ENCODE measurements around the gene IGSF9. TPM values are rescaled to one million over a fixed set of nuclear protein-coding genes. Genes with fewer than 3 reads are reported as not detected.

IGSF9 gene
- polyA plus RNA-seq, 1 donor from 2014 or later = 11.8 TPM

GRCh38 chr1:159959451-159959850, 14.0 kb upstream of the IGSF9 start:
- Histone ChIP-seq H3K27me3 (ENCODE audit: insufficient read depth, low read depth, low read length) (no peaks in the 10 kb centered on the region), H3K36me3 (ENCODE audit: insufficient read depth, low read length) (no peaks in the 10 kb centered on the region), H3F3A (ENCODE audit: insufficient read depth, low read length, poor library complexity, severe bottlenecking) (no peaks in the 10 kb centered on the region), H2AFZ (ENCODE audit: low read depth, low read length) (no peak overlapping the region), H3K27ac (ENCODE audit: low read length) (no peak overlapping the region), H3K4me2 (ENCODE audit: low read length) (no peak overlapping the region), H3K4me3 (ENCODE audit: low read length) (no peak overlapping the region), H3K79me2 (replicated peaks; ENCODE audit: insufficient read depth, low read length) (no peaks in the 10 kb centered on the region), H3K9me2 (ENCODE audit: insufficient read depth, low read length) (no peaks in the 10 kb centered on the region), H4K20me1 (ENCODE audit: insufficient read depth) (no peaks in the 10 kb centered on the region), H3K9me3 (ENCODE audit: low read length) (no peaks in the 10 kb centered on the region), H3K9ac (ENCODE audit: low read length) (no peak overlapping the region)
- TF ChIP-seq POLR2AphosphoS5 (IDR thresholded peaks at IDR 0.05) (no peak), SMC3 (conservative IDR thresholded peaks at IDR 0.05; ENCODE audit: poor library complexity) (no peak), EP300 (conservative IDR thresholded peaks at IDR 0.05; ENCODE audit: poor library complexity, severe bottlenecking) (no peak), CTCF (IDR thresholded peaks at IDR 0.05; ENCODE audit: poor library complexity, severe bottlenecking) (no peak)

- no peak overlapping the region for H3K9ac ChIP-seq (ENCODE audit: low read length)
- no peaks in the 10 kb centered on the region for H4K20me1 ChIP-seq (ENCODE audit: insufficient read depth)
- H3F3A ChIP-seq (ENCODE audit: insufficient read depth, low read length, poor library complexity, severe bottlenecking) = no peaks in the 10 kb centered on the region
- H3K9me2 ChIP-seq (ENCODE audit: insufficient read depth, low read length) = no peaks in the 10 kb centered on the region
- H3K4me3 ChIP-seq (ENCODE audit: low read length) = no peak overlapping the region
- no peak overlapping the region for H3K27ac ChIP-seq (ENCODE audit: low read length)
- H3K36me3 ChIP-seq (ENCODE audit: insufficient read depth, low read length) = no peaks in the 10 kb centered on the region
- H2AFZ ChIP-seq (ENCODE audit: low read depth, low read length) = no peak overlapping the region
- TF ChIP-seq EZH2 (IDR thresholded peaks at IDR 0.05; ENCODE audit: borderline replicate concordance, insufficient read depth, low read length, poor library complexity, severe bottlenecking) = no peak
- TF ChIP-seq RAD21 (conservative IDR thresholded peaks at IDR 0.05) = no peak
- no peak for TF ChIP-seq CTCF (IDR thresholded peaks at IDR 0.05; ENCODE audit: poor library complexity, severe bottlenecking)
- no peak for TF ChIP-seq REST (IDR thresholded peaks at IDR 0.05; ENCODE audit: borderline replicate concordance)
- no peak for TF ChIP-seq TAF1 (IDR thresholded peaks at IDR 0.05; ENCODE audit: low read depth)
- no peaks in the 10 kb centered on the region for H3K27me3 ChIP-seq (ENCODE audit: insufficient read depth, low read depth, low read length)
- no peaks in the 10 kb centered on the region for H3K9me3 ChIP-seq (ENCODE audit: low read length)
- H3K79me2 ChIP-seq (replicated peaks; ENCODE audit: insufficient read depth, low read length) = no peaks in the 10 kb centered on the region
- H3K4me2 ChIP-seq (ENCODE audit: low read length) = no peak overlapping the region
These were observed 13.4 kb upstream of the IGSF9 start for GRCh38 chr1:159958719-159959380.

Data from neural cell (in vitro differentiated cells).